Measurements from ENCODE around the gene BCAP29. TPM values are rescaled to one million over a fixed set of nuclear protein-coding genes. Genes with fewer than 3 reads are reported as not detected.

Gene BCAP29
- total and polyA plus RNA-seq, 2 of the 8 experiments (the other 6 are each of a cell fraction or from before 2014, with no cell fraction given) = 6.8 to 18.1 TPM

GRCh38 chr7:107559864-107560263, 20.2 kb upstream of the BCAP29 start (continued):
- TF ChIP-seq CHD7 (IDR thresholded peaks at IDR 0.05; ENCODE audit: insufficient replicate concordance, low read length) = no peak
- no peak for TF ChIP-seq ASH2L (IDR thresholded peaks at IDR 0.05; ENCODE audit: low read length)
- no peak for TF ChIP-seq SAP30 (IDR thresholded peaks at IDR 0.05; ENCODE audit: insufficient read depth, insufficient replicate concordance, low read length)
- TF ChIP-seq YY1 (IDR thresholded peaks at IDR 0.05; ENCODE audit: low read depth, low read length) = no peak
- no peak for TF ChIP-seq KDM5A (IDR thresholded peaks at IDR 0.05; ENCODE audit: low read length)
- no peak for TF ChIP-seq TEAD4 (IDR thresholded peaks at IDR 0.05; ENCODE audit: low read depth, low read length)
- no peak for TF ChIP-seq CTBP2 (IDR thresholded peaks at IDR 0.05; ENCODE audit: borderline replicate concordance, insufficient read depth, insufficient read length, low read length)
- no peak for TF ChIP-seq NANOG (IDR thresholded peaks at IDR 0.05; ENCODE audit: insufficient read depth, low read depth, low read length, poor library complexity, severe bottlenecking)
- no peak for TF ChIP-seq GTF2F1 (IDR thresholded peaks at IDR 0.05; ENCODE audit: borderline replicate concordance, low read depth, low read length)
- no peak for TF ChIP-seq TBP (IDR thresholded peaks at IDR 0.05; ENCODE audit: low read depth, low read length)
- TF ChIP-seq ZNF274 (IDR thresholded peaks at IDR 0.05; ENCODE audit: borderline replicate concordance, extremely low read depth, low read length) = no peak

Measured in H1 (cell line).